Stimulated activated CD4-positive, alpha-beta T cell treated with anti-CD3 and anti-CD28 coated beads, Interleukin-4, amount 100 ng/mL, for 4 hours (primary cell): ENCODE measurements around the gene NUP188.

ENCODE experiments used
- DNase-seq, 2 experiments: peaks; one replicate each; pipeline ENCODE4 v3.0.0-alpha.2; 2020

Gene NUP188

GRCh38 chr9:129008986-129009583 lies 61.6 kb downstream of the NUP188 start:
- DNase-seq: no peak

GRCh38 chr9:129009584-129010141 lies 62.2 kb downstream of the NUP188 start:
- DNase-seq: no peak

GRCh38 chr9:129010267-129010975 lies 62.9 kb downstream of the NUP188 start:
- no peak for DNase-seq

- no peak for DNase-seq
Measured at GRCh38 chr9:129011170-129011569, 63.7 kb downstream of the NUP188 start.

- no peak for DNase-seq
Measured at GRCh38 chr9:129011761-129012181, 64.3 kb downstream of the NUP188 start.

GRCh38 chr9:129012343-129012742 lies 64.8 kb downstream of the NUP188 start:
- DNase-seq: no peak

- no peak for DNase-seq
Measured at GRCh38 chr9:129012893-129013448, 65.5 kb downstream of the NUP188 start.

GRCh38 chr9:129013674-129014073 lies 66.2 kb downstream of the NUP188 start:
- no peak for DNase-seq

- DNase-seq: no peak
Measured at GRCh38 chr9:129014124-129014523, 66.6 kb downstream of the NUP188 start.

- DNase-seq: no peak
Measured at GRCh38 chr9:129014608-129015007, 67.1 kb downstream of the NUP188 start.

GRCh38 chr9:129021091-129021490 lies 73.6 kb downstream of the NUP188 start:
- no peak for DNase-seq

- no peak for DNase-seq
Measured at GRCh38 chr9:129022037-129022436, 74.5 kb downstream of the NUP188 start.

- DNase-seq: no peak
Measured at GRCh38 chr9:129023036-129023907, 75.8 kb downstream of the NUP188 start.

- no peak for DNase-seq
Measured at GRCh38 chr9:129023908-129024233, 76.4 kb downstream of the NUP188 start.

- no peak for DNase-seq
Measured at GRCh38 chr9:129026442-129027223, 79.1 kb downstream of the NUP188 start.

GRCh38 chr9:129027224-129027684 lies 79.8 kb downstream of the NUP188 start:
- DNase-seq: no peak

- DNase-seq: no peak
Measured at GRCh38 chr9:129027685-129028191, 80.2 kb downstream of the NUP188 start.

GRCh38 chr9:129028192-129028966 lies 80.9 kb downstream of the NUP188 start, which contains the start of gene SH3GLB2:
Gene SH3GLB2 (minus strand): TSS chr9:129028331. CDS start chr9:129028154, 177 bp downstream.
- DNase-seq: peak; percentile 88 to 97

GRCh38 chr9:129030191-129030590 lies 82.7 kb downstream of the NUP188 start:
- DNase-seq: no peak

- DNase-seq: no peak
Measured at GRCh38 chr9:129031514-129031913, 84.0 kb downstream of the NUP188 start.

GRCh38 chr9:129032541-129033159 lies 85.2 kb downstream of the NUP188 start:
- DNase-seq: no peak
